Type B pancreatic cell (in vitro differentiated cells): ENCODE data around the gene ALOX15B. TPM values are rescaled to one million over a fixed set of nuclear protein-coding genes. Genes with fewer than 3 reads are reported as not detected.

Experiments
- DNase-seq: peaks from one replicate; pipeline ENCODE4 v3.0.0; 2021; ENCODE audit warnings: mixed read lengths; ENCODE audit not compliant: unreplicated experiment; ENCODE audit errors: extremely low spot score
- H3K27ac Mint-ChIP-seq: 2 replicates; pipeline ENCODE4 v1.8.0; 2021; ENCODE audit warnings: mild to moderate bottlenecking, mixed read lengths
- H3K27me3 Mint-ChIP-seq: 2 replicates; pipeline ENCODE4 v1.8.0; 2021; ENCODE audit warnings: mixed read lengths
- H3K36me3 Mint-ChIP-seq: 2 replicates; pipeline ENCODE4 v1.8.0; 2021; ENCODE audit warnings: mixed read lengths
- H3K4me1 Mint-ChIP-seq: one replicate; pipeline ENCODE4 v1.8.0; 2021; ENCODE audit warnings: mixed read lengths; ENCODE audit not compliant: unreplicated experiment
- H3K4me3 Mint-ChIP-seq: 2 replicates; pipeline ENCODE4 v1.8.0; 2021; ENCODE audit warnings: mild to moderate bottlenecking, mixed read lengths
- H3K9me3 Mint-ChIP-seq: 2 replicates; pipeline ENCODE4 v1.8.0; 2021; ENCODE audit warnings: mixed read lengths
- CTCF ChIP-seq: fragments of 200-600 bp; sonication (generic); conservative IDR thresholded peaks from 2 replicates; pipeline ENCODE4 v1.5.0; 2021; ENCODE audit warnings: antibody characterized with exemption, mild to moderate bottlenecking
- total RNA-seq: library from RNA; stranded (reverse); gene quantifications from 2 replicates; pipeline ENCODE4 v1.2.1, GENCODE V29; 2021; ENCODE audit warnings: low replicate concordance

ALOX15B gene
- total RNA-seq, 1 donor from 2014 or later: not detected

- H3K27ac Mint-ChIP-seq: no peak overlapping the region
- no peak for TF ChIP-seq CTCF
- H3K36me3 Mint-ChIP-seq: no peaks in the 10 kb centered on the region
- H3K4me1 Mint-ChIP-seq: no peaks in the 10 kb centered on the region
- H3K27me3 Mint-ChIP-seq: peaks cover 32% of the 10 kb centered on the region
- H3K9me3 Mint-ChIP-seq: no peaks in the 10 kb centered on the region
- DNase-seq: no peak
- no peak overlapping the region for H3K4me3 Mint-ChIP-seq
Measured at GRCh38 chr17:8029121-8029520, 9.7 kb upstream of the ALOX15B start.

- Mint-ChIP-seq H3K9me3 (no peaks in the 10 kb centered on the region), H3K4me1 (no peaks in the 10 kb centered on the region), H3K27me3 (peaks cover 41% of the 10 kb centered on the region), H3K36me3 (no peaks in the 10 kb centered on the region), H3K4me3 (no peak overlapping the region), H3K27ac (no peak overlapping the region)
- DNase-seq: no peak
- TF ChIP-seq CTCF: no peak
Measured at GRCh38 chr17:8031261-8031661, 7.6 kb upstream of the ALOX15B start.

- no peak for DNase-seq
- no peaks in the 10 kb centered on the region for H3K4me1 Mint-ChIP-seq
- no peaks in the 10 kb centered on the region for H3K9me3 Mint-ChIP-seq
- TF ChIP-seq CTCF: no peak
- H3K27me3 Mint-ChIP-seq: peaks cover 39% of the 10 kb centered on the region
- H3K27ac Mint-ChIP-seq: no peak overlapping the region
- no peaks in the 10 kb centered on the region for H3K36me3 Mint-ChIP-seq
- H3K4me3 Mint-ChIP-seq: no peak overlapping the region
Measured at GRCh38 chr17:8031950-8032349, 6.9 kb upstream of the ALOX15B start.

- no peak overlapping the region for H3K4me3 Mint-ChIP-seq
- no peak overlapping the region for H3K27ac Mint-ChIP-seq
- peaks cover 37% of the 10 kb centered on the region for H3K27me3 Mint-ChIP-seq
- DNase-seq: no peak
- no peak for TF ChIP-seq CTCF
- no peaks in the 10 kb centered on the region for H3K36me3 Mint-ChIP-seq
- peaks cover 2% of the 10 kb centered on the region for H3K9me3 Mint-ChIP-seq
- no peaks in the 10 kb centered on the region for H3K4me1 Mint-ChIP-seq
Measured at GRCh38 chr17:8032442-8032841, 6.4 kb upstream of the ALOX15B start.

GRCh38 chr17:8039611-8040168 lies 831 bp downstream of the ALOX15B start:
- H3K4me3 Mint-ChIP-seq: no peak overlapping the region
- no peak for DNase-seq
- H3K27me3 Mint-ChIP-seq: peaks cover 35% of the 10 kb centered on the region
- no peaks in the 10 kb centered on the region for H3K36me3 Mint-ChIP-seq
- TF ChIP-seq CTCF: no peak
- peaks cover 4% of the 10 kb centered on the region for H3K4me1 Mint-ChIP-seq
- no peak overlapping the region for H3K27ac Mint-ChIP-seq
- peaks cover 4% of the 10 kb centered on the region for H3K9me3 Mint-ChIP-seq
